HEK293 (cell line): Measurements from ENCODE around the gene CDH18.

Source experiments
- CTCF ChIA-PET: fragments of 350-600 bp; formaldehyde crosslinking; extraction: SDS; loops from one replicate; lab custom pipeline; 2021; ENCODE audit warnings: antibody characterized with exemption; lab: Yijun Ruan, JAX
- POLR2A ChIA-PET: fragments of 300-600 bp; formaldehyde crosslinking; extraction: SDS; loops from one replicate; lab custom pipeline; 2020; ENCODE audit warnings: antibody characterized with exemption, inconsistent platforms; lab: Yijun Ruan, JAX
- H3K27ac ChIP-seq: fragments of 200-500 bp; sonication (Bioruptor generic); 2 replicates; pipeline ENCODE4 v1.5.1; 2014; ENCODE audit warnings: low read depth, low read length, control low read depth, inconsistent platforms; ENCODE audit errors: extremely low read depth
- H3K36me3 ChIP-seq, 2 experiments: fragments of 200-500 bp in 1 of 2; sonication (Bioruptor generic) in 1 of 2; 1 replicate in 1 of 2; 2 replicates in 1 of 2; pipeline ENCODE4 v1.5.1; 2014 to 2017; ENCODE audit warnings: inconsistent platforms in 2 of 2, low read length in 2 of 2; ENCODE audit not compliant: control insufficient read depth in 2 of 2, insufficient read depth in 1 of 2
- H3K4me1 ChIP-seq: fragments of 200-500 bp; sonication (Bioruptor generic); 2 replicates; pipeline ENCODE4 v1.5.1; 2014; ENCODE audit warnings: mild to moderate bottlenecking, low read length, inconsistent platforms; ENCODE audit not compliant: control insufficient read depth, insufficient read depth
- H3K4me3 ChIP-seq: 2 replicates; pipeline ENCODE4 v1.5.1; 2011; ENCODE audit warnings: low read depth, mild to moderate bottlenecking, control low read depth, low read length, moderate library complexity
- H3K9me3 ChIP-seq: fragments of 200-500 bp; sonication (Bioruptor generic); 2 replicates; pipeline ENCODE4 v1.5.1; 2014; ENCODE audit warnings: low read depth, low read length, inconsistent platforms; ENCODE audit not compliant: control insufficient read depth, insufficient read depth
- FEZF1 ChIP-seq: fragments of 450-650 bp; formaldehyde crosslinking; IDR thresholded peaks from 2 replicates; pipeline ENCODE4 v1.5.1; 2016; ENCODE audit warnings: missing biosample characterization, missing genetic modification characterization
- KLF10 ChIP-seq: fragments of 450-650 bp; IDR thresholded peaks from 2 replicates; pipeline ENCODE4 v1.5.1; 2018; ENCODE audit warnings: missing biosample characterization, mild to moderate bottlenecking, missing genetic modification characterization
- KLF17 ChIP-seq: fragments of 450-650 bp; formaldehyde crosslinking; IDR thresholded peaks from 2 replicates; pipeline ENCODE4 v1.5.1; 2016; ENCODE audit warnings: missing biosample characterization, missing genetic modification characterization
- MEIS1 ChIP-seq: sonication (generic); formaldehyde crosslinking; IDR thresholded peaks from 2 replicates; pipeline ENCODE4 v1.8.1; 2022; ENCODE audit warnings: missing genetic modification reagents, mild to moderate bottlenecking, borderline replicate concordance
- PRDM1 ChIP-seq: fragments of 450-650 bp; formaldehyde crosslinking; IDR thresholded peaks from 2 replicates; pipeline ENCODE4; 2016; ENCODE audit warnings: missing biosample characterization, missing genetic modification characterization
- TSHZ1 ChIP-seq: fragments of 450-650 bp; formaldehyde crosslinking; IDR thresholded peaks from 2 replicates; pipeline ENCODE4 v1.5.1; 2016; ENCODE audit warnings: missing biosample characterization, missing genetic modification characterization, borderline replicate concordance
- ZFP3 ChIP-seq: fragments of 450-650 bp; formaldehyde crosslinking; IDR thresholded peaks from 2 replicates; pipeline ENCODE4 v1.5.1; 2016; ENCODE audit warnings: low read depth, missing biosample characterization, missing genetic modification characterization
- ZFP41 ChIP-seq: fragments of 450-650 bp; formaldehyde crosslinking; IDR thresholded peaks from 2 replicates; pipeline ENCODE4 v1.5.1; 2016; ENCODE audit warnings: missing biosample characterization, missing genetic modification characterization, borderline replicate concordance
- ZNF10 ChIP-seq: fragments of 450-650 bp; formaldehyde crosslinking; IDR thresholded peaks from 2 replicates; pipeline ENCODE4 v1.5.1; 2017; ENCODE audit warnings: missing biosample characterization, missing genetic modification characterization
- ZNF138 ChIP-seq: fragments of 450-650 bp; formaldehyde crosslinking; IDR thresholded peaks from 2 replicates; pipeline ENCODE4 v1.5.1; 2016; ENCODE audit warnings: missing biosample characterization, missing genetic modification characterization, borderline replicate concordance
- ZNF202 ChIP-seq: fragments of 450-650 bp; formaldehyde crosslinking; IDR thresholded peaks from 2 replicates; pipeline ENCODE4 v1.5.1; 2016; ENCODE audit warnings: missing biosample characterization, missing genetic modification characterization, borderline replicate concordance
- ZNF223 ChIP-seq: fragments of 450-650 bp; formaldehyde crosslinking; IDR thresholded peaks from 2 replicates; pipeline ENCODE4 v1.5.1; 2016; ENCODE audit warnings: missing biosample characterization, missing genetic modification characterization
- ZNF24 ChIP-seq: fragments of 450-650 bp; formaldehyde crosslinking; IDR thresholded peaks from 2 replicates; pipeline ENCODE4 v1.5.1; 2016; ENCODE audit warnings: missing biosample characterization, missing genetic modification characterization
- ZNF37A ChIP-seq: fragments of 450-650 bp; IDR thresholded peaks from 2 replicates; pipeline ENCODE4 v1.5.1; 2018; ENCODE audit warnings: missing biosample characterization, missing genetic modification characterization
- ZNF416 ChIP-seq: fragments of 450-650 bp; formaldehyde crosslinking; IDR thresholded peaks from 2 replicates; pipeline ENCODE4 v1.5.1; 2016; ENCODE audit warnings: missing biosample characterization, missing genetic modification characterization
- ZNF513 ChIP-seq: fragments of 450-650 bp; IDR thresholded peaks from 2 replicates; pipeline ENCODE4 v1.5.1; 2018; ENCODE audit warnings: missing biosample characterization, missing genetic modification characterization
- ZNF580 ChIP-seq: fragments of 450-650 bp; formaldehyde crosslinking; IDR thresholded peaks from 2 replicates; pipeline ENCODE4 v1.5.1; 2016; ENCODE audit warnings: missing biosample characterization, missing genetic modification characterization
- ZNF626 ChIP-seq: fragments of 450-650 bp; sonication (Bioruptor Pico); formaldehyde crosslinking; IDR thresholded peaks from 2 replicates; pipeline ENCODE4 v1.5.1; 2018; ENCODE audit warnings: missing biosample characterization, missing genetic modification characterization, inconsistent platforms
- ZNF660 ChIP-seq: fragments of 450-650 bp; IDR thresholded peaks from 2 replicates; pipeline ENCODE4 v1.5.1; 2018; ENCODE audit warnings: missing biosample characterization, mild to moderate bottlenecking, missing genetic modification characterization
- ZSCAN23 ChIP-seq: fragments of 450-650 bp; formaldehyde crosslinking; IDR thresholded peaks from 2 replicates; pipeline ENCODE4 v1.5.1; 2016; ENCODE audit warnings: missing biosample characterization, missing genetic modification characterization

The CDH18 gene

GRCh38 chr5:19555436-19555835, 432.6 kb downstream of the CDH18 start (continued):
- TF ChIP-seq ZNF513 (tag by site-specific recombination) (no peak), ZNF37A (tag by site-specific recombination) (no peak)

GRCh38 chr5:19554524-19554923, 433.5 kb downstream of the CDH18 start:
- Histone ChIP-seq H3K4me3 (no peak overlapping the region), H3K27ac (no peak overlapping the region), H3K9me3 (no peaks in the 10 kb centered on the region), H3K36me3 (no peaks in the 10 kb centered on the region), H3K4me1 (no peaks in the 10 kb centered on the region)
- POLR2A ChIA-PET = no interaction called here
- CTCF ChIA-PET = interaction anchor here (0.7 kb wide), 1 partner anchor 1360 kb away, joined by 3 read pairs; no protein-coding TSS in a partner anchor
- TF ChIP-seq ZFP3 (tag by site-specific recombination) = no peak
- TF ChIP-seq ZNF416 (tag by site-specific recombination) = no peak
- TF ChIP-seq KLF17 (tag by site-specific recombination) = no peak
- no peak for TF ChIP-seq ZSCAN23 (tag by site-specific recombination)

- ChIA-PET CTCF (no interaction called here), POLR2A (no interaction called here)
- Histone ChIP-seq H3K36me3 (no peaks in the 10 kb centered on the region), H3K4me3 (no peak overlapping the region), H3K4me1 (no peaks in the 10 kb centered on the region), H3K27ac (no peak overlapping the region), H3K9me3 (no peaks in the 10 kb centered on the region)
- no peak for TF ChIP-seq ZNF660 (tag by site-specific recombination)
- no peak for TF ChIP-seq ZNF138
Observed at GRCh38 chr5:19547640-19548039, 440.4 kb downstream of the CDH18 start.

- Histone ChIP-seq H3K4me3 (no peak overlapping the region), H3K9me3 (no peaks in the 10 kb centered on the region), H3K36me3 (no peaks in the 10 kb centered on the region), H3K4me1 (no peaks in the 10 kb centered on the region), H3K27ac (no peak overlapping the region)
- ChIA-PET POLR2A (no interaction called here), CTCF (no interaction called here)
- TF ChIP-seq FEZF1 (tag by site-specific recombination) (no peak), ZNF626 (tag by site-specific recombination) (no peak), PRDM1 (no peak), TSHZ1 (tag by site-specific recombination) (no peak), ZNF10 (tag by site-specific recombination) (no peak), ZFP41 (tag by site-specific recombination) (no peak), KLF10 (tag by site-specific recombination) (no peak), ZNF24 (tag by site-specific recombination) (no peak), ZNF202 (tag by site-specific recombination) (no peak), MEIS1 (CRISPR knock-in tag) (no peak), ZNF223 (no peak), ZNF580 (tag by site-specific recombination) (no peak)
Observed at GRCh38 chr5:19546521-19546920, 441.5 kb downstream of the CDH18 start.
